Testis (tissue), 3 donors: ENCODE data around the gene PMEPA1. TPM values are rescaled to one million over a fixed set of nuclear protein-coding genes. Genes with fewer than 3 reads are reported as not detected.

Experiments used
- DNase-seq: peaks from one replicate; pipeline ENCODE4 v3.0.0-alpha.2; 2019
- H3K27ac ChIP-seq, 2 donors: fragments of 200-600 bp; sonication (generic); one replicate each; pipeline ENCODE4 v1.5.1; 2019
- H3K27me3 ChIP-seq: fragments of 200-600 bp; sonication (generic); one replicate; pipeline ENCODE4 v1.5.1; 2019
- H3K36me3 ChIP-seq: fragments of 200-600 bp; sonication (generic); one replicate; pipeline ENCODE4 v1.5.1; 2017; ENCODE audit warnings: low read depth; ENCODE audit errors: missing control alignments
- H3K4me1 ChIP-seq: fragments of 200-600 bp; sonication (generic); one replicate; pipeline ENCODE4 v1.5.1; 2019
- H3K4me3 ChIP-seq, 2 donors: fragments of 200-600 bp; sonication (generic); one replicate each; pipeline ENCODE4 v1.5.1; 2017 to 2019
- H3K9me3 ChIP-seq: fragments of 200-600 bp; sonication (generic); one replicate; pipeline ENCODE4 v1.5.1; 2017
- CTCF ChIP-seq, 3 experiments: fragments of 450-650 bp in 2 of 3; fragments of 200-600 bp in 1 of 3; sonication (generic) in 1 of 3; IDR thresholded peaks; one replicate each; pipeline ENCODE4 v1.5.1; 2016 to 2019; ENCODE audit warnings: antibody characterized with exemption in 3 of 3, mild to moderate bottlenecking in 2 of 3, moderate library complexity in 1 of 3
- POLR2A ChIP-seq: fragments of 450-650 bp; IDR thresholded peaks from one replicate; pipeline ENCODE4 v1.6.1; 2017; ENCODE audit warnings: antibody characterized with exemption, mild to moderate bottlenecking, moderate library complexity
- WGBS, 2 donors: methylation state at CpG; one replicate each; pipeline ENCODE4 v1.1.5; 2018; 5-methylcytosine and 5-hydroxymethylcytosine counted together
- intact Hi-C: fragments of 100-400 bp; cut with DNase I; formaldehyde crosslinking; loops from one replicate; pipeline ENCODE4 v1.15.1; 2023; ENCODE audit warnings: low total_unique reads
- polyA plus RNA-seq: library from polyadenylated mRNA; stranded (reverse); fragments of 350-450 nt; fragmentation: Illumina TruSeq; extraction: RNeasy Lipid Tissue Mini Kit (QIAGEN cat#74804); gene quantifications from one replicate; pipeline ENCODE4 v1.2.3, GENCODE V29; 2014; ENCODE audit warnings: low read depth, low replicate concordance; ENCODE audit not compliant: insufficient read depth
- total RNA-seq, 2 donors: library from RNA; depleted of rRNA; stranded (reverse); fragments of >200 nt; gene quantifications; one replicate each; pipeline ENCODE4 v1.2.3, GENCODE V29; 2016

The PMEPA1 gene
- total and polyA plus RNA-seq, 3 donors from 2014 or later, result 8.1 to 16.8 (median 12.1) TPM

GRCh38 chr20:57737349-57737748 is 27.5 kb upstream of the PMEPA1 start:
- no peak for DNase-seq
- intact Hi-C loops, result no loop called here
- Histone ChIP-seq H3K27me3 (no peaks in the 10 kb centered on the region), H3K4me1 (no peaks in the 10 kb centered on the region), H3K4me3 (no peak overlapping the region), H3K36me3 (no peaks in the 10 kb centered on the region), H3K9me3 (no peaks in the 10 kb centered on the region), H3K27ac (no peak overlapping the region)
- TF ChIP-seq POLR2A, result no peak
- no peak for TF ChIP-seq CTCF (IDR thresholded peaks at IDR 0.05)
- 69 to 78% methylated on average over 4 of the region's 4 CpGs for WGBS, 2 donors

GRCh38 chr20:57736738-57737347 is 27.0 kb upstream of the PMEPA1 start:
- no peaks in the 10 kb centered on the region for H3K27me3 ChIP-seq
- no peak overlapping the region for H3K27ac ChIP-seq
- H3K4me1 ChIP-seq, result no peaks in the 10 kb centered on the region
- H3K4me3 ChIP-seq, result no peak overlapping the region
- TF ChIP-seq POLR2A (no peak), CTCF (IDR thresholded peaks at IDR 0.05) (no peak)
- H3K36me3 ChIP-seq, result no peaks in the 10 kb centered on the region
- H3K9me3 ChIP-seq, result no peaks in the 10 kb centered on the region
- 55 to 65% methylated on average over 10 of the region's 10 CpGs for WGBS, 2 donors
- DNase-seq, result no peak
- intact Hi-C loops, result no loop called here

- H3K4me3 ChIP-seq, result no peak overlapping the region
- H3K27ac ChIP-seq, result no peak overlapping the region
- intact Hi-C loops, result no loop called here
- H3K27me3 ChIP-seq, result no peaks in the 10 kb centered on the region
- H3K4me1 ChIP-seq, result no peaks in the 10 kb centered on the region
- TF ChIP-seq CTCF (IDR thresholded peaks at IDR 0.05), result no peak
- TF ChIP-seq POLR2A, result no peak
- 60 to 76% methylated on average over 8 of the region's 8 CpGs for WGBS, 2 donors
- no peaks in the 10 kb centered on the region for H3K36me3 ChIP-seq
- no peaks in the 10 kb centered on the region for H3K9me3 ChIP-seq
- DNase-seq, result no peak
These were observed 26.3 kb upstream of the PMEPA1 start for GRCh38 chr20:57735831-57736737.

- intact Hi-C loops, result no loop called here
- TF ChIP-seq POLR2A (no peak), CTCF (IDR thresholded peaks at IDR 0.05) (no peak)
- Histone ChIP-seq H3K4me1 (no peaks in the 10 kb centered on the region), H3K9me3 (no peaks in the 10 kb centered on the region), H3K27ac (no peak overlapping the region), H3K36me3 (no peaks in the 10 kb centered on the region), H3K27me3 (no peaks in the 10 kb centered on the region), H3K4me3 (no peak overlapping the region)
- DNase-seq, result no peak
- 91 to 92% methylated on average over 5 to 6 of the region's 6 CpGs for WGBS, 2 donors
These were observed 24.9 kb upstream of the PMEPA1 start for GRCh38 chr20:57734754-57735153.
